CD4-positive, alpha-beta T cell (primary cell): ENCODE data around the gene BRME1. TPM values are rescaled to one million over a fixed set of nuclear protein-coding genes. Genes with fewer than 3 reads are reported as not detected.

Experiments used
- ATAC-seq: fragments of 200-7000 bp; cut with Tn5 transposase; one replicate; pipeline ENCODE4 v1.10.0; 2022; ENCODE audit warnings: mild to moderate bottlenecking; ENCODE audit not compliant: poor library complexity
- CTCF ChIA-PET: fragments of 350-600 bp; sonication (Branson Sonifier 250); formaldehyde crosslinking; loops from one replicate; lab custom pipeline; 2021; ENCODE audit warnings: antibody characterized with exemption, inconsistent platforms; lab: Charles Lee
- POLR2A ChIA-PET: fragments of 350-600 bp; sonication (Branson Sonifier 250); formaldehyde crosslinking; loops from one replicate; lab custom pipeline; 2021; ENCODE audit warnings: antibody characterized with exemption, inconsistent platforms; lab: Charles Lee
- DNase-seq, 14 experiments: peaks; one replicate each; pipeline ENCODE4 v3.0.0-alpha.2; 2013 to 2020; ENCODE audit warnings: mixed read lengths in 2 of 14
- H3K27ac ChIP-seq, 2 donors: one replicate each; pipeline versions ENCODE4 v1.5.1 to v1.7.0; 2013; ENCODE audit warnings: low read length in 2 of 2, low read depth in 1 of 2, mild to moderate bottlenecking in 1 of 2
- H3K27me3 ChIP-seq, 2 experiments: 1 replicate in 1 of 2; 2 replicates in 1 of 2; pipeline versions ENCODE4 v1.6.1 to v1.7.0; 2013; ENCODE audit warnings: low read length in 2 of 2, control low read depth in 1 of 2, mild to moderate bottlenecking in 1 of 2, moderate library complexity in 1 of 2; ENCODE audit not compliant: insufficient read depth in 2 of 2, control insufficient read depth in 1 of 2
- H3K36me3 ChIP-seq: one replicate; pipeline ENCODE4 v1.6.1; 2013; ENCODE audit warnings: low read length, control low read depth; ENCODE audit not compliant: insufficient read depth
- H3K4me1 ChIP-seq: one replicate; pipeline ENCODE4 v1.6.1; 2013; ENCODE audit warnings: low read length, control low read depth; ENCODE audit not compliant: insufficient read depth
- H3K4me3 ChIP-seq: one replicate; pipeline ENCODE4 v1.5.1; 2013; ENCODE audit warnings: mild to moderate bottlenecking, low read length, moderate library complexity
- H3K9me3 ChIP-seq, 2 experiments: 1 replicate in 1 of 2; 2 replicates in 1 of 2; pipeline versions ENCODE4 v1.6.1 to v1.7.0; 2013; ENCODE audit warnings: low read length in 2 of 2, mild to moderate bottlenecking in 2 of 2, control low read depth in 1 of 2, moderate library complexity in 1 of 2; ENCODE audit not compliant: control insufficient read depth in 1 of 2, insufficient read depth in 1 of 2
- H3K27ac Mint-ChIP-seq: one replicate; pipeline ENCODE4 v1.8.0; 2020; ENCODE audit warnings: mixed read lengths
- H3K27me3 Mint-ChIP-seq: one replicate; pipeline ENCODE4 v1.8.0; 2021; ENCODE audit warnings: mixed read lengths
- H3K36me3 Mint-ChIP-seq: one replicate; pipeline ENCODE4 v1.8.0; 2021; ENCODE audit warnings: low read depth, mixed read lengths
- H3K4me1 Mint-ChIP-seq: one replicate; pipeline ENCODE4 v1.8.0; 2021; ENCODE audit warnings: low read depth, mixed read lengths
- H3K4me3 Mint-ChIP-seq: one replicate; pipeline ENCODE4 v1.8.0; 2020; ENCODE audit warnings: mild to moderate bottlenecking, mixed read lengths
- H3K9me3 Mint-ChIP-seq: one replicate; pipeline ENCODE4 v1.8.0; 2020; ENCODE audit warnings: mixed read lengths
- CTCF ChIP-seq: fragments of 200-600 bp; IDR thresholded peaks from one replicate; pipeline ENCODE4 v1.8.0; 2022; ENCODE audit warnings: antibody characterized with exemption, mild to moderate bottlenecking
- intact Hi-C, 2 experiments: fragments of 100-400 bp; cut with DNase I in 1 of 2; cut with micrococcal nuclease in 1 of 2; formaldehyde crosslinking; loops; one replicate each; pipeline versions ENCODE4 v1.15.1 to v1.9.0; 2023 to 2025; cut with DNase I, micrococcal nuclease
- polyA plus RNA-seq, 2 donors: library from polyadenylated mRNA; unstranded; fragments of 120-200 nt; gene quantifications; one replicate each; pipeline ENCODE4 v1.2.1, GENCODE V29; 2013
- total RNA-seq, 174 experiments: library from RNA in 2 of 174; stranded (reverse) in 2 of 174; gene quantifications; one replicate each; pipeline ENCODE4 v1.2.3 and lab custom pipeline; 2021 to 2026

BRME1 gene
- 1 to 10 TPM; 1.1 to 1.3 TPM for total RNA-seq
- 1.0 TPM for polyA plus RNA-seq (2013, experiment 1 of 2)
- 1.2 TPM for polyA plus RNA-seq (2013, experiment 2 of 2)
- 0.28 to 14.2 (median 1.9) reads per million in 172 experiments for total RNA-seq (lab: John Stamatoyannopoulos, UW)

GRCh38 chr19:13905634-13906520 lies at the start of gene BRME1, which contains the start of gene CC2D1A:
Gene BRME1 (minus strand): TSS chr19:13906117. CDS start chr19:13904892, 1,225 bp downstream.
Gene CC2D1A (plus strand): TSS chr19:13906201. CDS start chr19:13906442, 241 bp downstream.
- Histone ChIP-seq H3K4me3 (peak within 1 kb of the TSS; percentile 77), H3K9me3 (no peaks in the 10 kb centered on the region), H3K27me3 (no peaks in the 10 kb centered on the region), H3K4me1 (peaks cover 24% of the 10 kb centered on the region), H3K27ac (peak within 1 kb of the TSS in 1 of 2 donors; percentile 49), H3K36me3 (peaks cover 5% of the 10 kb centered on the region)
- H3K36me3 Mint-ChIP-seq, result peaks cover 6% of the 10 kb centered on the region
- CTCF ChIA-PET, result no interaction called here
- peaks cover 13% of the 10 kb centered on the region for H3K4me1 Mint-ChIP-seq
- DNase-seq (peak; percentile 88 to 96 (median 92)), ATAC-seq (peak; percentile 99)
- H3K27ac Mint-ChIP-seq, result peak within 1 kb of the TSS; percentile 66
- H3K4me3 Mint-ChIP-seq, result peak within 1 kb of the TSS; percentile 92
- POLR2A ChIA-PET, result interaction anchor here (1.2 to 2.7 kb wide), 2 partner anchors 46 to 126 kb away, joined by 4 to 9 read pairs; partner anchors contain the start of genes DCAF15 and IL27RA
- H3K9me3 Mint-ChIP-seq, result no peaks in the 10 kb centered on the region
- no peak for TF ChIP-seq CTCF
- intact Hi-C loops, result loop anchor here in 1 of 2 experiments (1.0 to 5.0 kb wide), 4 partner anchors 25 to 786 kb away; partner anchors contain the start of genes DCAF15, RFX1 and ZNF333
- H3K27me3 Mint-ChIP-seq, result no peaks in the 10 kb centered on the region

- Histone ChIP-seq H3K4me1 (peaks cover 30% of the 10 kb centered on the region), H3K27me3 (no peaks in the 10 kb centered on the region), H3K9me3 (no peaks in the 10 kb centered on the region), H3K4me3 (no peak overlapping the region), H3K27ac (no peak overlapping the region), H3K36me3 (peaks cover 49% of the 10 kb centered on the region)
- H3K27me3 Mint-ChIP-seq, result no peaks in the 10 kb centered on the region
- ChIA-PET CTCF (no interaction called here), POLR2A (interaction anchor here (1.4 to 4.9 kb wide), 3 partner anchors 50 to 182 kb away, joined by 4 to 74 read pairs (median 33); partner anchors contain the start of genes ASF1B, IL27RA and RFX1)
- no peaks in the 10 kb centered on the region for H3K9me3 Mint-ChIP-seq
- ATAC-seq, result no peak
- peaks cover 17% of the 10 kb centered on the region for H3K4me1 Mint-ChIP-seq
- H3K36me3 Mint-ChIP-seq, result peaks cover 44% of the 10 kb centered on the region
- peak overlapping the region; percentile 85 for H3K4me3 Mint-ChIP-seq
- intact Hi-C loops, result loop anchor here (5.0 kb wide), 3 partner anchors 33 to 78 kb away; partner anchors contain the start of gene IL27RA (in 1 of the 2)
- H3K27ac Mint-ChIP-seq, result peak overlapping the region; percentile 70
- no peak for TF ChIP-seq CTCF
- DNase-seq, result no peak
These were observed 48.3 kb upstream of the BRME1 start for GRCh38 chr19:13954185-13954584.

- TF ChIP-seq CTCF, result no peak
- peaks cover 30% of the 10 kb centered on the region for H3K4me1 ChIP-seq
- ATAC-seq (no peak), DNase-seq (peak in 3 of 14 experiments; percentile 7 to 27 (median 13))
- H3K4me1 Mint-ChIP-seq, result peaks cover 13% of the 10 kb centered on the region
- H3K4me3 Mint-ChIP-seq, result peak overlapping the region; percentile 85
- no peaks in the 10 kb centered on the region for H3K9me3 Mint-ChIP-seq
- ChIA-PET POLR2A (interaction anchor here (0.8 to 4.9 kb wide), 14 partner anchors 8 to 544 kb away, joined by 3 to 74 read pairs (median 4); partner anchors contain the start of genes ASF1B, IL27RA and RFX1), CTCF (interaction anchor here (0.6 to 1.7 kb wide), 6 partner anchors 53 to 95 kb away, joined by 3 to 5 read pairs (median 4); partner anchors contain the start of genes IL27RA and RFX1)
- H3K36me3 ChIP-seq, result peaks cover 37% of the 10 kb centered on the region
- peak overlapping the region in 1 of 2 donors; percentile 30 for H3K27ac ChIP-seq
- H3K27me3 Mint-ChIP-seq, result no peaks in the 10 kb centered on the region
- H3K27me3 ChIP-seq, result no peaks in the 10 kb centered on the region
- H3K4me3 ChIP-seq, result peak overlapping the region; percentile 82
- intact Hi-C loops, result loop anchor here (1.0 to 5.0 kb wide), 8 partner anchors 33 to 128 kb away; partner anchors contain the start of genes RFX1 (in 2 of the 2), BRME1 (in 1 of the 2), CC2D1A (in 1 of the 2) and IL27RA (in 1 of the 2)
- peak overlapping the region; percentile 70 for H3K27ac Mint-ChIP-seq
- peaks cover 32% of the 10 kb centered on the region for H3K36me3 Mint-ChIP-seq
- H3K9me3 ChIP-seq, result no peaks in the 10 kb centered on the region
These were observed 47.1 kb upstream of the BRME1 start for GRCh38 chr19:13952931-13953531.
